Measurements from ENCODE around the gene PLA2G4F. TPM values are rescaled to one million over a fixed set of nuclear protein-coding genes. Genes with fewer than 3 reads are reported as not detected.

PLA2G4F gene
- total RNA-seq, 1 donor from 2014 or later: not detected

DNA sequence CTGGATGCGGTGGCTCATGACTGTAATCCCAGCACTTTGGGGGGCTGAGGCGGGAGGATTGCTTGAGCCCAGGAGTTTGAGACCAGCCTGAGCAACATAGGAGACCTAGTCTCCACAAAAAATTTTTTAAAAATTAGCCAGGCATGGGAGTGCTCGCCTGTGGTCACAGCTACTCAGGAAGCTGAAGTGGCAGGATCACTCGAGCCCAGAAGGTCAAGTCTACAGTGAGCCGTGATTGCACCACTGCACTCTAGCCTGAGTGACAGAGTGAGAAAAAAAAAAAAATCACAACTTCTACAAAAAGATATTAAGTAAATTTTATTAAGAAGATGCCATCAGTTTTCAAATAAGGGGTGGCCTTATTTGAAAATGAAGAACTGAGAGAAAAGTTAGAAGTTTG lies 50.1 kb downstream of the PLA2G4F start:
- Mint-ChIP-seq H3K9me3 (ENCODE audit: low read depth) (peaks cover 11% of the 10 kb centered on the region), H3K4me3 (ENCODE audit: unreplicated experiment) (no peak overlapping the region), H3K36me3 (ENCODE audit: low read depth) (peaks cover 5% of the 10 kb centered on the region), H3K27me3 (ENCODE audit: low read depth) (peaks cover 22% of the 10 kb centered on the region), H3K27ac (ENCODE audit: unreplicated experiment) (no peak overlapping the region), H3K4me1 (ENCODE audit: low read depth) (peaks cover 16% of the 10 kb centered on the region)
- DNase-seq (ENCODE audit: low spot score): no peak
- TF ChIP-seq, protein P1, sequence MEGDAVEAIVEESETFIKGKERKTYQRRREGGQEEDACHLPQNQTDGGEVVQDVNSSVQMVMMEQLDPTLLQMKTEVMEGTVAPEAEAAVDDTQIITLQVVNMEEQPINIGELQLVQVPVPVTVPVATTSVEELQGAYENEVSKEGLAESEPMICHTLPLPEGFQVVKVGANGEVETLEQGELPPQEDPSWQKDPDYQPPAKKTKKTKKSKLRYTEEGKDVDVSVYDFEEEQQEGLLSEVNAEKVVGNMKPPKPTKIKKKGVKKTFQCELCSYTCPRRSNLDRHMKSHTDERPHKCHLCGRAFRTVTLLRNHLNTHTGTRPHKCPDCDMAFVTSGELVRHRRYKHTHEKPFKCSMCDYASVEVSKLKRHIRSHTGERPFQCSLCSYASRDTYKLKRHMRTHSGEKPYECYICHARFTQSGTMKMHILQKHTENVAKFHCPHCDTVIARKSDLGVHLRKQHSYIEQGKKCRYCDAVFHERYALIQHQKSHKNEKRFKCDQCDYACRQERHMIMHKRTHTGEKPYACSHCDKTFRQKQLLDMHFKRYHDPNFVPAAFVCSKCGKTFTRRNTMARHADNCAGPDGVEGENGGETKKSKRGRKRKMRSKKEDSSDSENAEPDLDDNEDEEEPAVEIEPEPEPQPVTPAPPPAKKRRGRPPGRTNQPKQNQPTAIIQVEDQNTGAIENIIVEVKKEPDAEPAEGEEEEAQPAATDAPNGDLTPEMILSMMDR (IDR thresholded peaks at IDR 0.05): no peak

DNA sequence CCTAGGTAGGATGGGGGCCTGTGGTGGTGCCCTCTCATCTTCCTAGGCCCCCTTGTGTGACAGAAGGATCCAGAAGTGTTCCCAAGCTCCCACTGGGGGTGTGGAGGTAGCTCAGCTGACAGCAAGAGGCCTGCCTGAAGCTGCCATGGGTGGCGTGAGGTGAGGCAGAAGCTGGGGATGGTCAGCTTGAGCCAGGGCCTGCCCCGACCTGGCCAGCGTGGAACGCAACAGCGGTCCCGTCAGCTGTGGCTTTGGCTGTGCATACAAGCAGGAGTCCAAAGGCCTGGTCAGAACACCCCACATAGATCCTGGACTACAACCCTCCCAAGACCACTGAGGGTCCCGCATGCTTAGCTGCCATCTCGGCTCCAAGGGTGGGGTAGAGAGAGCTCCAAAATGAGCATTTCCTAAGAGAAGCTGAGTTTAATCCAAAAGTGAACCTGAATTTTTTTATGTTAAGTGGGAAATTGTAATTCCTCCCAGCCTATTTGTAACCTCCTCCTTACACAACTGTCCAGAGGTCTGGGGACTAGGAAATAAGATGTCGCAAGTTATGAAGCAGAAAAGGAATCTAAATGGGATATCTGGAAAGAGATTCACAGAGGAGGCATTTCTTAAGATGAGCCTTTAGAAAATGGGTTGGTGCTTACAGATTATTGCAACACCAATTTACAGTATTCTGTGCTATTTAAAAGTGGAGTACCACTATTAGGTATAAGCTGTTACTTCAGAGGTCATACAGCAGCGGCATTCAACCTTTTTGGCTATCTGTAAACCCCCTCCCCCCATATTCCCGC lies 52.1 kb downstream of the PLA2G4F start:
- peaks cover 10% of the 10 kb centered on the region for H3K9me3 Mint-ChIP-seq (ENCODE audit: low read depth)
- peaks cover 15% of the 10 kb centered on the region for H3K27me3 Mint-ChIP-seq (ENCODE audit: low read depth)
- H3K27ac Mint-ChIP-seq (ENCODE audit: unreplicated experiment): no peak overlapping the region
- TF ChIP-seq, protein P1 (IDR thresholded peaks at IDR 0.05): no peak
- H3K4me3 Mint-ChIP-seq (ENCODE audit: unreplicated experiment): no peak overlapping the region
- peaks cover 5% of the 10 kb centered on the region for H3K36me3 Mint-ChIP-seq (ENCODE audit: low read depth)
- DNase-seq (ENCODE audit: low spot score): no peak
- peaks cover 23% of the 10 kb centered on the region for H3K4me1 Mint-ChIP-seq (ENCODE audit: low read depth)

GRCh38 chr15:42102646-42103235 lies 53.7 kb downstream of the PLA2G4F start:
- Mint-ChIP-seq H3K36me3 (ENCODE audit: low read depth) (no peaks in the 10 kb centered on the region), H3K4me3 (ENCODE audit: unreplicated experiment) (no peak overlapping the region), H3K9me3 (ENCODE audit: low read depth) (no peaks in the 10 kb centered on the region), H3K27me3 (ENCODE audit: low read depth) (peaks cover 8% of the 10 kb centered on the region), H3K27ac (ENCODE audit: unreplicated experiment) (no peak overlapping the region), H3K4me1 (ENCODE audit: low read depth) (peaks cover 23% of the 10 kb centered on the region)
- TF ChIP-seq, protein P1 (IDR thresholded peaks at IDR 0.05): no peak
- peak; percentile 93 for DNase-seq (ENCODE audit: low spot score)

- TF ChIP-seq, protein P1 (IDR thresholded peaks at IDR 0.05): no peak
- no peak for DNase-seq (ENCODE audit: low spot score)
- Mint-ChIP-seq H3K4me3 (ENCODE audit: unreplicated experiment) (no peak overlapping the region), H3K4me1 (ENCODE audit: low read depth) (peaks cover 23% of the 10 kb centered on the region), H3K36me3 (ENCODE audit: low read depth) (no peaks in the 10 kb centered on the region), H3K27ac (ENCODE audit: unreplicated experiment) (peak overlapping the region; percentile 18), H3K9me3 (ENCODE audit: low read depth) (no peaks in the 10 kb centered on the region), H3K27me3 (ENCODE audit: low read depth) (peaks cover 5% of the 10 kb centered on the region)
Observed at GRCh38 chr15:42101861-42102260, 54.6 kb downstream of the PLA2G4F start.

GRCh38 chr15:42100021-42100800 lies 56.2 kb downstream of the PLA2G4F start:
- DNase-seq (ENCODE audit: low spot score): no peak
- TF ChIP-seq, protein P1 (IDR thresholded peaks at IDR 0.05): no peak
- Mint-ChIP-seq H3K27me3 (ENCODE audit: low read depth) (peaks cover 5% of the 10 kb centered on the region), H3K4me3 (ENCODE audit: unreplicated experiment) (no peak overlapping the region), H3K9me3 (ENCODE audit: low read depth) (no peaks in the 10 kb centered on the region), H3K27ac (ENCODE audit: unreplicated experiment) (no peak overlapping the region), H3K36me3 (ENCODE audit: low read depth) (no peaks in the 10 kb centered on the region), H3K4me1 (ENCODE audit: low read depth) (peaks cover 23% of the 10 kb centered on the region)
